ENCODE measurements around the gene RARS1.

RARS1 gene

GRCh38 chr5:168443950-168444700, 42.1 kb upstream of the RARS1 start:
- no peak for DNase-seq (ENCODE audit: low read depth in 1 of 2, low spot score in 1 of 2)
- no peak for TF ChIP-seq POLR2AphosphoS5 (IDR thresholded peaks at IDR 0.05; ENCODE audit: low read depth)
- TF ChIP-seq CTCF (IDR thresholded peaks at IDR 0.05; ENCODE audit: insufficient read depth, low read length) = no peak
- TF ChIP-seq GABPA (IDR thresholded peaks at IDR 0.05; ENCODE audit: low read depth) = no peak
- TF ChIP-seq SPI1 (IDR thresholded peaks at IDR 0.05; ENCODE audit: borderline replicate concordance, low read depth) = no peak
- no peak for TF ChIP-seq REST (IDR thresholded peaks at IDR 0.05; ENCODE audit: insufficient replicate concordance, low read depth)
- H3K27me3 ChIP-seq (ENCODE audit: insufficient read depth, poor library complexity, severe bottlenecking) = no peaks in the 10 kb centered on the region
- no peak overlapping the region for H3K27ac ChIP-seq (replicated peaks)
- no peak overlapping the region for H3K4me3 ChIP-seq (replicated peaks; ENCODE audit: insufficient read depth, low read length)

- H3K4me3 ChIP-seq (replicated peaks; ENCODE audit: insufficient read depth, low read length) = no peak overlapping the region
- no peaks in the 10 kb centered on the region for H3K27me3 ChIP-seq (ENCODE audit: insufficient read depth, poor library complexity, severe bottlenecking)
- no peak for DNase-seq (ENCODE audit: low read depth in 1 of 2, low spot score in 1 of 2)
- no peak for TF ChIP-seq GABPA (IDR thresholded peaks at IDR 0.05; ENCODE audit: low read depth)
- TF ChIP-seq CTCF (IDR thresholded peaks at IDR 0.05; ENCODE audit: insufficient read depth, low read length) = no peak
- TF ChIP-seq POLR2AphosphoS5 (IDR thresholded peaks at IDR 0.05; ENCODE audit: low read depth) = no peak
- no peak for TF ChIP-seq REST (IDR thresholded peaks at IDR 0.05; ENCODE audit: insufficient replicate concordance, low read depth)
- TF ChIP-seq SPI1 (IDR thresholded peaks at IDR 0.05; ENCODE audit: borderline replicate concordance, low read depth) = no peak
- H3K27ac ChIP-seq (replicated peaks) = no peak overlapping the region
Measured at GRCh38 chr5:168446983-168447619, 39.2 kb upstream of the RARS1 start.

GRCh38 chr5:168447808-168448207, 38.5 kb upstream of the RARS1 start:
- no peak overlapping the region for H3K27ac ChIP-seq (replicated peaks)
- H3K4me3 ChIP-seq (replicated peaks; ENCODE audit: insufficient read depth, low read length) = no peak overlapping the region
- TF ChIP-seq GABPA (IDR thresholded peaks at IDR 0.05; ENCODE audit: low read depth) (no peak), SPI1 (IDR thresholded peaks at IDR 0.05; ENCODE audit: borderline replicate concordance, low read depth) (no peak), REST (IDR thresholded peaks at IDR 0.05; ENCODE audit: insufficient replicate concordance, low read depth) (no peak), CTCF (IDR thresholded peaks at IDR 0.05; ENCODE audit: insufficient read depth, low read length) (no peak), POLR2AphosphoS5 (IDR thresholded peaks at IDR 0.05; ENCODE audit: low read depth) (no peak)
- H3K27me3 ChIP-seq (ENCODE audit: insufficient read depth, poor library complexity, severe bottlenecking) = no peaks in the 10 kb centered on the region
- no peak for DNase-seq (ENCODE audit: low read depth in 1 of 2, low spot score in 1 of 2)
